ENCODE results near the gene CYP2F1.

The CYP2F1 gene

DNA sequence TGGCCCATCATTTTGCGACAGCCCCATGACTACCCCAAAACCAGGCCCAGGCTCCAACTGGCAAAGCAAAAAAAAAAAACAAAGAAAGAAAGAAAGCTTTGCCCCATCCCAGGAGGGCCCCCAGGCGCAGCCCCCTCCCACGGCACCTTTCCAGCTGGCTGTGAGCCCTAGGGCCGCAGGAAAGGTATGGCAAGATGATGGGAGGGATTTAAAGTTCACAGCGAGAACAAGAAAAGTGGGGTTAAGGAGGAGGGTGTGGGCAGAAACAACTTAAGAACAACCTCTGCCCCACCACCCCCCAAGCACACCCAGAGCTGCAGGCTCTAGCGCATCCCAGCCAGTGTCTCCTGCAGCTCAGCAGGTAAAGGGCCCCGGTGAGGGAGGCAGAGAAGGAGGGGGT, at the start of gene CYP2F1:
TSS of gene CYP2F1 (plus strand) at position 301 of the 400 bp plus-strand sequence. CDS start 1,757 bp downstream, outside the sequence.
- TF ChIP-seq, protein P1, sequence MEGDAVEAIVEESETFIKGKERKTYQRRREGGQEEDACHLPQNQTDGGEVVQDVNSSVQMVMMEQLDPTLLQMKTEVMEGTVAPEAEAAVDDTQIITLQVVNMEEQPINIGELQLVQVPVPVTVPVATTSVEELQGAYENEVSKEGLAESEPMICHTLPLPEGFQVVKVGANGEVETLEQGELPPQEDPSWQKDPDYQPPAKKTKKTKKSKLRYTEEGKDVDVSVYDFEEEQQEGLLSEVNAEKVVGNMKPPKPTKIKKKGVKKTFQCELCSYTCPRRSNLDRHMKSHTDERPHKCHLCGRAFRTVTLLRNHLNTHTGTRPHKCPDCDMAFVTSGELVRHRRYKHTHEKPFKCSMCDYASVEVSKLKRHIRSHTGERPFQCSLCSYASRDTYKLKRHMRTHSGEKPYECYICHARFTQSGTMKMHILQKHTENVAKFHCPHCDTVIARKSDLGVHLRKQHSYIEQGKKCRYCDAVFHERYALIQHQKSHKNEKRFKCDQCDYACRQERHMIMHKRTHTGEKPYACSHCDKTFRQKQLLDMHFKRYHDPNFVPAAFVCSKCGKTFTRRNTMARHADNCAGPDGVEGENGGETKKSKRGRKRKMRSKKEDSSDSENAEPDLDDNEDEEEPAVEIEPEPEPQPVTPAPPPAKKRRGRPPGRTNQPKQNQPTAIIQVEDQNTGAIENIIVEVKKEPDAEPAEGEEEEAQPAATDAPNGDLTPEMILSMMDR (IDR thresholded peaks at IDR 0.05; ENCODE audit: insufficient read depth, missing control alignments): no peak
- DNase-seq (ENCODE audit: insufficient read length, low spot score): no peak
- no peak for FAIRE-seq

- FAIRE-seq (no peak), DNase-seq (ENCODE audit: insufficient read length, low spot score) (no peak)
- TF ChIP-seq, protein P1 (IDR thresholded peaks at IDR 0.05; ENCODE audit: insufficient read depth, missing control alignments): no peak
Observed at GRCh38 chr19:41064974-41065569, 49.2 kb upstream of the CYP2F1 start.

DNA sequence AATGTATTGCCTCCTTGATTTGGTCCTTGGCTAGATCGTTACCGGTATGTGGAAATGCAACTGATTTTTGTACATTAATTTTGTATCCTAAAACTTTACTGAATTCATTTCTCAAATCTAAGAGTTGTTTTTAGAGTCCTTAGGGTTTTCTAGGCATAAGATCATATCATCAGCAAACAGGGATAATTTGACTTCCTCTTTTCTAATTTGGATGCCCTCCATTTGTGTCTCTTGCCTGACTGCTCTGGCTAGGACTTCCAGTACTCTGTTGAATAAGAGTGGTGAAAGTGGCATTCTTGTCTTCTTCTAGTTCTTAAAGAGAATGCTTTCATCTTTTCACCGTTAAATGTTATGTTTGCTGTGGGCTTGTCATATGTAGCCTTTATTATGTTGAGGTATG, 37.9 kb upstream of the CYP2F1 start:
- TF ChIP-seq, protein P1 (IDR thresholded peaks at IDR 0.05; ENCODE audit: insufficient read depth, missing control alignments): no peak
- DNase-seq (ENCODE audit: insufficient read length, low spot score): no peak
- FAIRE-seq: no peak

- FAIRE-seq (no peak), DNase-seq (ENCODE audit: insufficient read length, low spot score) (no peak)
- TF ChIP-seq, protein P1 (IDR thresholded peaks at IDR 0.05; ENCODE audit: insufficient read depth, missing control alignments): no peak
Observed at GRCh38 chr19:41083516-41083915, 30.7 kb upstream of the CYP2F1 start.

GRCh38 chr19:41085748-41086415, 28.4 kb upstream of the CYP2F1 start:
- TF ChIP-seq, protein P1 (IDR thresholded peaks at IDR 0.05; ENCODE audit: insufficient read depth, missing control alignments): no peak
- no peak for FAIRE-seq
- no peak for DNase-seq (ENCODE audit: insufficient read length, low spot score)

GRCh38 chr19:41088151-41088550, 26.1 kb upstream of the CYP2F1 start, which contains the start of gene CYP2A13:
TSS of gene CYP2A13 (plus strand) at chr19:41088451. CDS start at chr19:41088472, 21 bp downstream.
- TF ChIP-seq, protein P1 (IDR thresholded peaks at IDR 0.05; ENCODE audit: insufficient read depth, missing control alignments): no peak
- DNase-seq (ENCODE audit: insufficient read length, low spot score): no peak
- no peak for FAIRE-seq

- DNase-seq (ENCODE audit: insufficient read length, low spot score): no peak
- no peak for FAIRE-seq
- TF ChIP-seq, protein P1 (IDR thresholded peaks at IDR 0.05; ENCODE audit: insufficient read depth, missing control alignments): no peak
Observed at GRCh38 chr19:41089959-41090358, 24.3 kb upstream of the CYP2F1 start.
